ENCODE results near the gene TEDC2. TPM values are rescaled to one million over a fixed set of nuclear protein-coding genes. Genes with fewer than 3 reads are reported as not detected.

The TEDC2 gene
- total and polyA plus RNA-seq, 2 of the 8 experiments (the other 6 are each of a cell fraction or from before 2014, with no cell fraction given): 54.6 to 55.6 TPM

DNA sequence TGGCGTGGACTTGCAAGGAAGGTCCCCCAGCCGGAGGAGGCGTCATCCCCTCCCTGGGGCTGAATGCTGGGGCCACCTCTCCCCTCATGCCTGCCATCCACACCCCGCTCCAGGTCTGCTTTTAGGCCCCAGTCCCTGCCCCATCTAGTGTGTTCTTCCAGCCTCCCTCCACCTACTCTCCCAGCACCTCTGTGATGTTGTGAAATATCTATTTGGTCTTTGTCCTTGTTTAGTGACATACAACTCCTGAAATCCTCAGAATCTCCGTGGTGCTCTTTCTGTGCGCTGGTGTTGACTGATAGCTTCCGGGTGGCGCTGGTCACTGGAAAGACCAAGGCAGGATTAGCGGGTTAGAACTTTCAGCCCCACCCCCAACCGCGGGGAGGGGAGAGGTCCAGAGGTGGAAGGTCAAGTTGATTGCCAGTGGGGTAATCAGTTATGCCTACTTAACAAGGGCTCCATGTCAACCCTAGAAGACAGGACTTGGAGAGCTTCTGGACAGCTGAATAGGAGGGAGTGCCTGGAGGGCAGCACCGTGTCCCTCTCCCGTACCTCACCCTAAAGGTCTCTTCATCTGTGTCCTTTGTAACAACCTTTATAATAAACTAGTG, 25.1 kb downstream of the TEDC2 start:
- DNase-seq (ENCODE audit: low read depth in 1 of 2, low spot score in 2 of 2) (no peak), FAIRE-seq (no peak)
- Histone ChIP-seq H4K5ac (ENCODE audit: insufficient read length, low read depth, low read length) (no peak overlapping the region), H2AFZ (ENCODE audit: low read length) (no peak overlapping the region), H2BK20ac (ENCODE audit: low read length) (no peak overlapping the region), H4K20me1 (replicated peaks in 1 of 2; ENCODE audit: control insufficient read depth in 1 of 2, insufficient read depth in 2 of 2, low read length in 2 of 2) (peaks cover 2 to 9% of the 10 kb centered on the region in 2 experiments), H3K27ac (ENCODE audit: low read depth, low read length) (no peak overlapping the region), H3K4me2 (ENCODE audit: insufficient read depth in 1 of 2, low read depth in 2 of 2, low read length in 2 of 2) (no peak overlapping the region), H4K91ac (replicated peaks; ENCODE audit: insufficient read length, low read length) (no peak overlapping the region), H2BK15ac (ENCODE audit: low read length) (no peak overlapping the region), H3K14ac (ENCODE audit: insufficient read length) (no peak overlapping the region), H3K79me2 (ENCODE audit: control insufficient read depth in 1 of 2, insufficient read depth in 2 of 2, low read length in 2 of 2) (peaks cover 0 to 2% of the 10 kb centered on the region in 2 experiments; a peak in 1 of 4 replicates), H2BK5ac (ENCODE audit: low read depth, low read length) (no peak overlapping the region), H3K9me3 (ENCODE audit: insufficient read depth in 2 of 2, low read depth in 1 of 2, low read length in 1 of 2) (no peaks in the 10 kb centered on the region), H4K8ac (ENCODE audit: extremely low read depth, insufficient read depth, low read length) (no peak overlapping the region), H3K4me3 (ENCODE audit: extremely low read depth in 1 of 4, insufficient read depth in 2 of 4, low read depth in 3 of 4, low read length in 4 of 4) (no peak overlapping the region), H3K36me3 (ENCODE audit: control insufficient read depth in 2 of 4, insufficient read depth in 4 of 4, low read length in 3 of 4) (no peaks in the 10 kb centered on the region), H3K23me2 (ENCODE audit: low read depth, low read length) (no peaks in the 10 kb centered on the region), H2BK120ac (replicated peaks; ENCODE audit: low read depth, low read length) (no peak overlapping the region), H3K18ac (ENCODE audit: extremely low read depth, low read length) (no peak overlapping the region), H2BK12ac (ENCODE audit: low read depth, low read length) (no peak overlapping the region), H3K4ac (replicated peaks; ENCODE audit: insufficient read length, low read depth, low read length) (no peak overlapping the region), H3K23ac (ENCODE audit: insufficient read length) (no peak overlapping the region), H3K27me3 (replicated peaks in 1 of 4; ENCODE audit: control insufficient read depth in 3 of 4, extremely low read depth in 1 of 4, insufficient read depth in 3 of 4, low read length in 3 of 4) (no peaks in the 10 kb centered on the region; a peak in 1 of 7 replicates), H3K4me1 (replicated peaks in 1 of 4; ENCODE audit: control insufficient read depth in 3 of 4, insufficient read depth in 4 of 4, low read length in 3 of 4) (peaks cover 0 to 3% (median 0%) of the 10 kb centered on the region in 4 experiments; a peak in 1 of 7 replicates), H3K79me1 (ENCODE audit: low read depth, low read length) (peaks cover 17% of the 10 kb centered on the region), H3K56ac (replicated peaks; ENCODE audit: insufficient read length, low read depth, low read length) (no peak overlapping the region), H3K9ac (replicated peaks in 1 of 4; ENCODE audit: extremely low read depth in 1 of 4, low read depth in 3 of 4, low read length in 3 of 4) (no peak overlapping the region), H2AK5ac (ENCODE audit: low read depth, low read length) (no peak overlapping the region)
- 93% methylated on average over 13 of the region's 13 CpGs; no CpG with 5 or more reads in 1 of the 2 experiments for WGBS, 2 experiments (ENCODE audit: extremely low coverage in 1 of 2, insufficient coverage in 1 of 2, insufficient read length in 1 of 2, insufficient replicate concordance in 2 of 2, low coverage in 1 of 2, low lambda C conversion rate in 2 of 2, missing lambda C conversion rate in 1 of 2)
- POLR2A ChIA-PET (ENCODE audit: partially characterized antibody): interaction anchor here (0.9 to 1.7 kb wide), 4 partner anchors 9 to 34 kb away, joined by 3 to 4 read pairs (median 4); partner anchors contain the start of genes AMDHD2, NTN3 and TEDC2
- no peak for TF ChIP-seq TAF7 (optimal IDR thresholded peaks at IDR 0.05; ENCODE audit: borderline replicate concordance, low read depth, low read length)
- TF ChIP-seq POLR2AphosphoS5 (IDR thresholded peaks at IDR 0.05; ENCODE audit: low read depth, low read length): no peak
- TF ChIP-seq, protein P1, sequence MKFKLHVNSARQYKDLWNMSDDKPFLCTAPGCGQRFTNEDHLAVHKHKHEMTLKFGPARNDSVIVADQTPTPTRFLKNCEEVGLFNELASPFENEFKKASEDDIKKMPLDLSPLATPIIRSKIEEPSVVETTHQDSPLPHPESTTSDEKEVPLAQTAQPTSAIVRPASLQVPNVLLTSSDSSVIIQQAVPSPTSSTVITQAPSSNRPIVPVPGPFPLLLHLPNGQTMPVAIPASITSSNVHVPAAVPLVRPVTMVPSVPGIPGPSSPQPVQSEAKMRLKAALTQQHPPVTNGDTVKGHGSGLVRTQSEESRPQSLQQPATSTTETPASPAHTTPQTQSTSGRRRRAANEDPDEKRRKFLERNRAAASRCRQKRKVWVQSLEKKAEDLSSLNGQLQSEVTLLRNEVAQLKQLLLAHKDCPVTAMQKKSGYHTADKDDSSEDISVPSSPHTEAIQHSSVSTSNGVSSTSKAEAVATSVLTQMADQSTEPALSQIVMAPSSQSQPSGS (IDR thresholded peaks at IDR 0.05; ENCODE audit: low read length): no peak
- no peak for TF ChIP-seq NRF1 (IDR thresholded peaks at IDR 0.05; ENCODE audit: low read depth, low read length)
- TF ChIP-seq ATF3 (IDR thresholded peaks at IDR 0.05; ENCODE audit: insufficient read depth, low read depth, low read length): no peak
- no peak for TF ChIP-seq ASH2L (IDR thresholded peaks at IDR 0.05; ENCODE audit: low read length)
- no peak for TF ChIP-seq SUZ12 (IDR thresholded peaks at IDR 0.05; ENCODE audit: low read length)
- CTCF ChIA-PET (ENCODE audit: partially characterized antibody): interaction anchor here (0.7 to 3.6 kb wide), 7 partner anchors 16 to 345 kb away, joined by 3 to 32 read pairs (median 3); partner anchors contain the start of gene ATP6V0C
